Activated CD8-positive, alpha-beta memory T cell treated with anti-CD3 and anti-CD28 coated beads for 1 hour (primary cell): Measurements from ENCODE around the gene SH3PXD2A.
A peak's percentile ranks its signal among the peaks of the same experiment; 100 is the strongest.
"Not testable (repeated sequence)": the region's sequence is repeated elsewhere in the genome, so short reads cannot be mapped to it uniquely, and the experiment has no call there.

Experiments
- DNase-seq, 2 donors: peaks; one replicate each; pipeline ENCODE4 v3.0.0-alpha.2; 2020; ENCODE audit warnings: low read depth in 1 of 2; ENCODE audit errors: extremely low read depth in 1 of 2

Gene SH3PXD2A

DNA sequence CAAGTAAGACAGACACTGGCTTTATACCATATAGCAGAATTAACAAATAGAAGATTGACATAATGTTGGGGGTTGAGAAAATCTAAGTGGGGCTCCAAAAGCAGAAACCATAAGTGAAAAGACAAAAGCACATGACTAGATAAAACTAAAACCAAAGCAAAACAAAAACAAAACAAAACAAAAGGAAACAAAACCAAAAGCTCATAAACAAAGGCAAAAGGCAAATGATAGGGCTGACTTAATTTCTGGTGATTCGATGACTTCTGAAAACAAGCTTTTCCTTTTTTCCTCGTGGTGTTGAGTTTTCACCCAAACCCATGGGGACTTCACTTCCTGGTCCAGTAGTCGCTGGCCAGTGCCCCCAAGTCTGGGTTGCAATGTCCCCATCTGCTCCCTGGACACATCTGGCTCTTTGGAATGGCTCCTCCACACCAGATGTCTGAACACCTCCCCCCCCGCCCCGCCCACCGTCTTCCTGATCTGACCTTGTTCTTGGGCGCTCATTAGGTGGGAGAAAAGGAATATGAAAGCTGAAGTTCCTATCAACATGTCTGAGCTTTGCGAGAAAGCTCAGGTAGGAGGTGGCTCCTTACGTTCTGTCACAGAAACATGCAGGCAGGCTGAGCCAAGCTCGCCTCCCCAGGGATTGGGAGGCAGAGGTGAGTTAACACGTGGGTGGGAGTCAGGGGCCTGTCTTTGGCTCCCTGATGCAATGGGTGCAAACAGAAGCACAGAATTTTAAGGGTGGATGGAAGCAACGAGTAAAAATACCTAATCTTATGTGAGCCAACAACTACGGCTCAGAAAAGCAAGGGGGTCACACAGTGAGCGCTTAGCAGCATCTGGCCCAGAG lies 240.8 kb downstream of the SH3PXD2A start:
- DNase-seq = no peak

DNA sequence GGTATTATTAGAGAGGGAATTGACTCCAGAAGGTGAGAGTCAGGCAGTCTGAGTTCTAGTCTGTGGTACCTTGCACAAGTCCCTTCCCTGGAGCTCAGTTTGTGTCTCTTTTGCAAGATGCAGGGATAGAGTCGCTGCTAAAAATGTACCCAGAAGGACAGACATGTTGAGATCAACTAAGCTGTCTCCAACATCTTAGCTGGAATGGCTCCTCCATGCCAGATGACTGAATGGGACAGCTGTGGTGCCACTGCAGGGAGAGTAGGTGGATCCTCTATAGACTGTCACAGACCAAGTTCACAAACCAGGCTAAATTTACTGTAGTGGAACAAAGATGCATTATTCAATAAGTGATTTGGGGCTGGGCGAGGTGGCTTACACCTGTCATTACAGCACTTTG lies 241.8 kb downstream of the SH3PXD2A start:
- DNase-seq = no peak

DNA sequence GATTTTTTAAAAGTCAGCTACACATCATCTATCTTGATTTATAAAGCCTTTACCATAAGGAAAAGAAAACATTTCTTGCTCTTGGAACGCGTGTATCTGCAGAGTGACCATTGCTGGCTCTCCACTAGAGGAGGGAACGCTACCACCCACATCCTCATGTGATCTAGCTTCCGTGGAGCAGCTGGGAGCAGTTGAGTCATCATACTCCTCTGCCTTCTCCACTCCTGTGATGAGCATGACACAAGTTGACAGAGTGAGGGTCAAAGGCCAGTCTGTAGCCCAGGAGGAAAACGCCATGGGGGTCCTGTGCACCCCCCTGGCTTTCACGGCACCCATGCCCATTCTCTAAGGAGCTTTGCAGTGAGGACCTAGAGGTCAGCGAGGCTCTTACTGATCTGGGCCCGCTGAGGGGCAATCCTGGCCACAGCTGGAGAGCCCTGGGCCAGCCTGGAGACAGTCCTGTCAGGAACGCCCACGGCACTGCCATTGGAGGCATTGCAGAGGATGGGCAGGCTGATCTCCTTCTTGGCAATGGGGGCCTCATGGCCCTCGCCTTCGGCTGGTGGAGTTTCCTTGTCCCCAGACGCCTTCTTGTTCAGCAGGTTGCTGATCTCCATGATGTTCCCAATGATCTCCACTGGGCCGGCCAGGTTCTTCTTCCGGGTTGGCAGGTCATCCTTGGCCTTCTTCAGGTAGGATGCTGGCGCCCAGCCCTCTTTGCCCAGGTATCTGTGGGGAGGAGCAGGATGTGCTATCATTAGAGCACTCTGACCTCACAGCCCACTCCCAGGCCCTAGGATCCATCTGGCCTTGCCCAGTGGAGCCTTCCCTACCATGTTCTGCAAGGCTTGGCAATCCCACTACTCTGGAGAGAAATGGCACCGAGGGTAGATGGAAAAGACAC lies 242.7 kb downstream of the SH3PXD2A start:
- no peak for DNase-seq

DNA sequence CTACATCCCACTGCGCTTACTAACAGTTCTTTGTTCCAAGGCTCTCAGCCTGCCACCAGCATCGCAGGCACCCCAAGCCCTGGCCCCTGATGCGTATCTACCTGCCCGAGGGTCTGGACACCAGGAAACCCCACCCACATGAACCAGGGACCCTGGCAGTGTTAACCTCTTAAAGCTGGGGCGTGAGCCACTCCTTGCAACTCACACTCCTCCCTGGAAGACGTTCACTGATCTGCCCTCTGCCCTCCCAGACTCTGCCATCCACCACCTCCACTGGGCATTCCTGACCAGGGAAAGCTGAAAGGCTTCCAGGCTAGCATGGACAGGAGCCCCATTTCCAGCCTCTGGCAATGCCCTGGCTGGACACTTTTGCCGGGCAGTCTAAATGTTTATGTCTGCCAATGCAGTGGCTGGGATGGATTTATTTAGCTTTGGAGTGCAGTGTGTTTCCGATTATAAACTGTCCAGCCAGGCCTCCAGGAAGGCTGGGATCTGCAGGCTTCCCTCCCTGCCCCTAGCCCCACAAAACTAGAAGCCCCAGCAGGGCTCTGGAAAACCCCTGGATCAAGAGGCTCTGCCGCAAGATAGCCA lies 244.4 kb downstream of the SH3PXD2A start:
- no peak for DNase-seq

DNA sequence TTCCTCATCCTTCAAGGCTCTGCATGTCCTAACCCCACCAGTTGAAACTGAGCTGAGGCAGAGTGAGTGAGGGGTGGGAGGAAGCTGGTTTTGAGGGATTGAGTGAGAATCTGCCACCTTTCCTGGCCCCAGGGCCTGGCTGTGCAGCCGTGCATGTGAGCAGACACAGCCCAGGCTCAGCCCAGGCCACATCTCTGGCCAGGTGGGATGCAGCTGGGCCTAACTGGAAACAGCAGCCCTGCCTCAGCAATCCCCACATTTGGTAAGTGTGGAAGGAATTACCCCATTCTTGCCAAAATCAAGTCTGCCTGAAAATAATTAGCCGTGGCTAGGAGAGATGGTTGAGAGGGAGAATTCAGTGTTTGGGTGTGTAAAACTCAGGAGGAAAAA lies 245.3 kb downstream of the SH3PXD2A start:
- DNase-seq = no peak

DNA sequence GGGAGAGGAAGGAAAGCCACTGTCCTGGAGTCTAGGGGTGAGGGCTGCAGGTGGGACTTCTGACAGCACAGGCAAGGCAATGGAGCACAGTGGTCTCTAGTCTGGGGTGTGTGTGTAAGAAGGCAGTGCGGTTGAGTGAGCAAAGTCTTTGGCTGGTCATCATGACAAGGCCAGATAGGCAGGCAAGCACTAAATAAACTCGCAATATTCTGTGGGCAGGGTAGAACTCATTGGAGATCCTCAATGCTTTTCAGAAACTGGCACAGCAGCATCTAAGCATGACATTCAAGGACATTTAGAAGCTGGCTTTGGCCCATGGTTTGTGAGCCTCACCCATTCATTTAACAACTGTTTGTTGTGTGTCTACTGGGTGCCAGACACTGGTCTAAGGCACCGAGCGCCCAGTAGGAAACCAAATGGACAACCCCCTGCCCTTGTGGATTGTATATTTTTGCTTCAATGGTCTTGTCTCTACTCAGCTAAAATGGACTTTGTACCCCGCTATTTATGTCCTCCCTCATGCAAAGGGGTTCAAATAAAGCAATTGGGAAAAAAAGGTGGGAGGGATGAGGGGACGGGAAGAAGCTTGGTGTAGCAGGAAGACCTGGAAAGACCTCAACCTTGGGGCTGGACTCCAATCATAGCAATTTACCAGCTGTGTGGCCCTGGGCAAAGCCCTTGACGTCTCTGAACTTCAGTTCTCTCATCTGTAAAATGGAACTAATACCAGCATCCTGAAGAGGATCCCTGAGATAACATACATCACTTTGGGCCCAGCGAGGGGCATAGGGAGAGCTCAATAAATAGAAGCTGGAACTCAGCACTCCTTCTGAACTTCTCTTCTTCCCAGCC lies 245.9 kb downstream of the SH3PXD2A start:
- no peak for DNase-seq

DNA sequence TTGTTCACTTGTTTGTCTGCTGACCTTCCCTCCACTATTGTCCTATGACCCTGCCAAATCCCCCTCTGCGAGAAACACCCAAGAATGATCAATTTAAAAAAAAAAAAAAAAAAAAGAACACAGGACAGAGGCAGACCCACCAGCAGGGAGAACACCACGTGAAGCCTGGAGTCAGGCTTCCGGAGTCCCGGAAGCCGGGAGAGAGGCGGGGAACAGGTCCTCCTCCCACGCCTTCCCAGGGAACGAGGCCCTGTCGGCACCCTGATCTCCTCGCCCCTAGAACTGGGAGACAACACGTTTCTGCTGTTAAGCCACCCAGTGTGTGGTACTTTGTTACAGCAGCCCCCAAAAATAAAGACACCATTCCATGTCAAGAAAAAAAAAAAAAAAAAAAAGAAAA lies 247.3 kb downstream of the SH3PXD2A start:
- DNase-seq = not testable (repeated sequence)

DNA sequence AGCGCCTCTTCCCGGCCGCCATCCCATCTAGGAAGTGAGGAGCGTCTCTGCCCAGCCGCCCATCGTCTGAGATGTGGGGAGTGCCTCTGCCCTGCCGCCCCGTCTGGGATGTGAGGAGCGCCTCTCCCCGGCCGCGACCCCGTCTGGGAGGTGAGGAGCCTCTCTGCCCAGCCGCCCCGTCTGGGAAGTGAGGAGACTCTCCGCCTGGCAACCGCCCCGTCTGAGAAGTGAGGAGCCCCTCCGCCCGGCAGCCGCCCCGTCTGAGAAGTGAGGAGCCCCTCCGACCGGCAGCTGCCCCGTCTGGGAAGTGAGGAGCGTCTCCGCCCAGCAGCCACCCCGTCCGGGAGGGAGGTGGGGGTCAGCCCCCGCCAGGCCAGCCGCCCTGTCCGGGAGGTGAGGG lies 248.3 kb downstream of the SH3PXD2A start:
- DNase-seq = not testable (repeated sequence)

DNA sequence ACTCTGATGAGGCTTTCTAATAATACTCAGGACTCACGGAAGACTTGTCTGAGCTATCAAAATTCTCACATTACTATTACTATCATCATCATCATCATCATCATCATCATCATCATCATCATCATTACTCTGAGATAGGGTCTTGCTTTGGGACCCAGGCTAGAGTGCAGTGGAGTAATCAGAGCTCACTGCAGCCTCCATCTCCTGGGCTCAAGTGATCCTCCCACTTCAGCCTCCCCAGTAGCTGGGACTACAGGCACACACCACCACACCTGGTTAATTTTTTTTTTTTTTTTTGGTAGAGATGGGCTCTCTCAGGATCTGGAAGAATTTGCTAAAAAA lies 249.3 kb downstream of the SH3PXD2A start:
- DNase-seq = not testable (repeated sequence)

DNA sequence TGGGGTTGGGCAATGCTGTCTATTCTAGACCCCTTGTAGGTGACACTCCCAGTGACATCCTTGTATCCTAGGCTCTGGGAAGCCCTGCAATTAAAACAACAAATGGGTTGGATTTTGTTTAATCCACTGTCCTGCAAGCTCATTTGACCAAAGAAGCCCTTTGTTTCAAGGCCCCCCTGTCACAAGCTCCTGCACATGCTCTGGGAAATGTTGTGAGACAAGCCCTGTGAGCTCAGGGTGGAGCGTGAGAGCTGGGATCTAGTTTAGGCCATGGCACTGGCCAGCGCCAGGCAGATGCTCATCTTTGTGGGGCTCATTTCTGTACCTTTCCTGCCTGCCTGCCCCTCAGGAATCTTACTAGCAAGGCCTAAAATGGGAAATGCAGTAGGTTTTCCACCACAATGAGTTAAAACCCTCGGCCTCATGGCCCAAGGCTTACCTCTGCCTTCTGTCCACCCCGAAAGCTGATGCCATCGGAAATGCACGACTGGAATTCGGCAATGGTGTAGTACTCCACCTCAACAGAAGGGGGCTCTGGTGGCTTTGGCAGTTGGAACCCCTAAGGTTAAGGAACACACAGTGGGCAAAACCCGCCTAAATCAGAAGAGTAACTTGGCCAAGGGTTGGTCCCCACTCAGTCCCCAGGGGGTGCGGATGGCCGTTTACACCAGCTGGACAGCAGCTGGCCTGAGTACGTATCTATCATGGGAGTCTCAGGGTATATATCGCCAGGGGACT lies 249.8 kb downstream of the SH3PXD2A start:
- peak in 1 of 2 donors; percentile 10 for DNase-seq

DNA sequence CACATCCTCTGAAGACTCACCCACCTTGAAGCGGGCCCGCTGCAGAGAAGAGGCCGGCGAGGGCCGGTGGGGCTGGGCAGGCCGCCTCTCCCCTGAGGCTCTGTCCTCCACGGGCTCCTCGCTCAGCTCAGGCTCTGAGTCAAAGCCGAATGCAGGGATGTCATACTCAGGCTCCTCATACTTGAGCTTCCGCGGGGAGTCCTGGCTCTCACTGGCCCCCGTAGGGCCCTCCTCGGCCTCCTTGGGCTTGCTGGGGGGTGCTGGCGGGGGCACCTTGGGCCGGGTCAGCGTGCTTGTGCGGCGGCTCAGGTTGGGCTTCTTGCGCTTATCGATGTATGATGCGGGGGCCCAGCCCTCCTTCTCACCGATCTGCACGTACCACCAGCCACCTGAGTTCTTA lies 252.0 kb downstream of the SH3PXD2A start:
- DNase-seq = no peak

DNA sequence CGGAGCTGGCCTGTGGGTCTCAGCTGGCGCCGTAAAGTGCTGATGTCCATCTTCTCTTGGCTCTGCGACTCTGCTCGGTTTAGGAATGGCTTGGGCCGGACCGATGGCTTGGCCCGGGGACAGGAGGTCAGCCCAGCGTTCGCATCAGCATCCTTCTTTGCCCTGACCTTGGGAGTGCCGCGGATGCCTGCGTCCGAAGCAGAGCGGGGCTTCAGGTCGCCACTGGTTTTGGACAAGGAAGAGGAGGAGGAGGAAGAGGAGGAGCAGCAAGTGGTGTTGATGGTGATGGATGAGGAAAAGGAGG lies 252.6 kb downstream of the SH3PXD2A start:
- DNase-seq = no peak

DNA sequence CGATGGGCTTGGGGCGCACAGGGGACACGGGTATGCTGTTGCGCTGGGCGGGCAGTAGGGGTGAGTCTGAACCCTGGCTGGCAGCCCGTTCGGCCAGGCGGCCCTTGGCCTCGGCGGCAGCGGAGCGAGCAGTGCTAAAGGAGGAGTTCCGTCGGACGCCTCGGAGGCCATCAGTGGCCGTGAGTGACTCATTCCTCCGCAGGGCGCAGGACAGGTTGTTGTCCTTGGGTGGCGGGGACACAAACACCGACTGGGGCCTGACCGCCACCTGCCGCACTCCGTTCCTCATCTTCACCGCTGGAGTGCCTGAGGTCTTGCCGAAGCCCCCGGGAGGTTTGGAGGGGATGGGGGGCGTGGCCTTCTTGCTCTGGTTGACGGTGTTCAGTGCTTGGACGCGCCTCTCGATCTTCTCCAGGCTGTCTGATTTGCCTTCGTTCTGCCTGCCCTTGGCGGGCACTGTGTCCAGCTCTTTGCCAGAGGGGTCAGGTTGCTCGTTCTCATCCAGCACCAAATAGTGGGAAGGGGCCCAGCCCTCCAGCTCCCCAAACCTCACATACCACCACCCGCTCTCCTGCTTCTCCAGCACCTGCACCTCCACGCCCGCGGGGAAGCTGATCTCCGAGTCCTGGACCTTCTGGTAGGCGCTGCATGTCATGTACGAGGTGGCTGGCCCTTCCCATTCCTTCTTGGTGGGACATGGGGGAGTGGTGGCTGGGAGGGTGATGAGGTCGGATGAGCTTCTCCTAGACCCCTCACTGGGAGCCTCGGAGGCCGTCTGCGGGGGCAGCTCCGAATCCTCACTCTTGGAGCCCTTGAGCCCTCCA lies 253.1 kb downstream of the SH3PXD2A start:
- DNase-seq = no peak

DNA sequence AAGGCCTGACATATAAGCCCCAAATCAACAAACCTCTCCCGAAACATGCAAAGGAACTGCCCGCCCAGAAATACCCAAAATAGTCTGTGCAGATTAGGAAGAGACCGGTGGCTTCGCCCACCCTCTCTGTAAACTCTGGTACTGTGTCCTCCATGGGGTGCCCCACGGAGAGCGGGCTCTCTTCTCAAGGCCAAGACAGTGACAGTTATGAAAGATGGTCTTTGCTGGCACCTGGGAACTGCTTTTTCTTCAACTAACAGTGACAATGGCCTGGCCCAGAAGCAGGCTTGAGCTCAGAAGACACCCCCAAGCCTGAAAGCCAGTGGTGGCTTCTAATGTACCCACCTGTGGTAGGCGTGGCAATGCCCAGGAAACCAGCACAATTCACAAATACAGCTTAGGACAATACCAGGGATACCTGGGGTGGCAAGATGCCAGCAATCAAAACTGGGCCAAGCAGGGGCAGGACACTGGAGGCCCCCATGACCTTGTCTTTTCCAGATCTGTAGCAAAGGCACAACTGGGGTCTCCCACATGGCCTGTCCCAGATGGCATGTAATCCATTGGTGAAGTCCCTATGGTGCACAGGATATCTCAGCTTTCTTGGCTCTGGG lies 254.3 kb downstream of the SH3PXD2A start:
- DNase-seq = no peak

DNA sequence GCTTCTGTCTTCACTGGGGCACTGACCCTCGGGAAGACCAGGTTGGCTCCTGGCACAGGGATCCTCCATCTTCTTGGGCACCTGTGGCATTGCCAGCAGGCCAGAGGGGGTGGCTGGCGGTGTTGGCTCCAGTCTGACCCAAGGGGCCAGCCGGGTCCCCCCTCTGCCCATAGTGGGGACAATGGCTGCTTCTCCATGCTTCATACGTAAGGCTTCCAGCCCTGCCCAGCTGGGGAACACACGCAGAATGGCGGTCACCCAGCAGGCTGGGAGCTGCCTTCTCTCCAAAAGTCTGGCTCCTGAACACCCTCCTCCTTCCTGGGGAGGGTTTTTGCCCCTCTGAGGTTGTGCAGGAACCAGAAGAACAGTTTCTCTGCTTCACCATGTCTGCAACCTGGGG lies 255.1 kb downstream of the SH3PXD2A start:
- no peak for DNase-seq

DNA sequence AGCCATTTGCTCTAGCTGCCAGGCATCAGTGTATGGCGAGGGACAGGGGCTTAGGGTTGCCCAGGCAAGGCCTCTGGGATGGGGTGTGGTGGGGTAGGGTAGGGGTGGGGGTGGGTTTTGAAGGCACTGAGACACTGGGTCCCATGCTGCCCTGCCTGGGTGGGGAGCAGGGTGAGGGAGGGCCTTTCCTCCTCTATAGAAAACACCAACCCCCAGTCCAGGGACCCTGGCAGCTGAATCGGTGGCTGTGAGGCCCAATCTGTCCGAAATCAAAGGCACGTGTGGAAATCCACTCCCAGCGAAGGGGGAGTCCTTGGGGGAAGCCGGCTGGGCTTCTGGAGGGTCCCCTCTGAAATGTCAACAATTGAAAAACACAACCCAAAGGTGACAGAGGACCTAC lies 255.5 kb downstream of the SH3PXD2A start:
- DNase-seq = no peak

DNA sequence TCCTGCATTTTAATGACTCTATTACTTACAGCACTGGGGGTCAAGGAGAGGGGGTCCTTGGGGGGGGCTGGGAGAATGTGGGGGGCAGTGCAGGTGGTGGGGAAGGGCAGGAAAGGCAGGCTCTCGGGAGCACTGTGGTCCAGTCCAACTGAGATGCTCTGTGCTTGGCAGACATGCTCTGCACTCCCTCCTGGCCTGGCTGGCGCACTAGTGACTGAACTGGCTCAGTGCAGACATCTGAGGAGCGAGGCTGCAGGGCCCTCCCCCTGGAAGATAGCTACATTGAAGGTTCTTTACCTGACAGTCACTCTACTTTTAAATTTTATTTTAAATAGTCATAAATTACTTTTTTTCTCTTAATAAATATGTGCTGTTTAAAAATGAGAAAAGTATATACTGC lies 256.2 kb downstream of the SH3PXD2A start:
- DNase-seq = no peak

DNA sequence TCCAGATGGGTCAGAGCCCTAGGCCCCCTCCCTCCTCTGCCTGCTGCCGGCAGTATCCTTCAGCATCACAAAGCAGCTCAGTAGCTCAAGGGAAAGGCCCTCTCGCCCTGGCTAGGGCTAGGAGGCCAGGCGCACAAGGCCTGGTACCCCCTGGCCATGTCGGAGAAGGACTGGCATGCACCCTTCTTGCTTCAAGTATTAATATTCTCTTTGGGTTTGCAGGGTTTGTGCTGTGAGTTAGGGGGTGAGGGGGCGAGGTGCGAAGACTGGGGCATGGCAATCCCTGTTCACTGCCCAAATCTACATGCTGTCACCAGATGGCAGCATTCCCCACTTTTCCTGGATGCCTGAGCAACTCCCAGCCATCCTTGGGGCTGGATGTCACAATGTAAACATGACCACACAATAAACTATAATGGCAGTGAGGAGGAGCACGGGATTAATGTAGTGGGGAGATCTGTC lies 256.7 kb downstream of the SH3PXD2A start:
- DNase-seq = no peak

DNA sequence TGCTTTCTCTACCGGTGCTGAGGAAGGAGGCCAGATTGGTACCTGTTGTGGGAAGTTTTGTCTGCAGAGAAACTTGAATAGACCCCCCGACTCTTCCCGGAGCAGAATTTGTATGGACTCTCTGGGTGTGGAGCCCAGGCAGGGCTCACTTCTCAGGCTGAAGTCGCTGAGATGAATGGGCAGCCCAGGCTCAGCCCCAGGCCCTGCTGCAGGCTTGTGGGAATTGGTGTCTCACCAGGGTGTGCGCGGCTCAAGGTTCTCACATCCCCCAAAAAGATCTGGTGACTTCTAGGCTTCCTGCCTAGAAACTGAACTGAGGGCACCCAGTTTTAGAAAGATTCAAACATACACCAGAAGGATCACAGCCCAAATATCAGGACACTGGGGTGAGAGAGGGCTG lies 258.4 kb downstream of the SH3PXD2A start:
- DNase-seq = no peak
